Measurements from ENCODE around the gene PYGB.

DNA sequence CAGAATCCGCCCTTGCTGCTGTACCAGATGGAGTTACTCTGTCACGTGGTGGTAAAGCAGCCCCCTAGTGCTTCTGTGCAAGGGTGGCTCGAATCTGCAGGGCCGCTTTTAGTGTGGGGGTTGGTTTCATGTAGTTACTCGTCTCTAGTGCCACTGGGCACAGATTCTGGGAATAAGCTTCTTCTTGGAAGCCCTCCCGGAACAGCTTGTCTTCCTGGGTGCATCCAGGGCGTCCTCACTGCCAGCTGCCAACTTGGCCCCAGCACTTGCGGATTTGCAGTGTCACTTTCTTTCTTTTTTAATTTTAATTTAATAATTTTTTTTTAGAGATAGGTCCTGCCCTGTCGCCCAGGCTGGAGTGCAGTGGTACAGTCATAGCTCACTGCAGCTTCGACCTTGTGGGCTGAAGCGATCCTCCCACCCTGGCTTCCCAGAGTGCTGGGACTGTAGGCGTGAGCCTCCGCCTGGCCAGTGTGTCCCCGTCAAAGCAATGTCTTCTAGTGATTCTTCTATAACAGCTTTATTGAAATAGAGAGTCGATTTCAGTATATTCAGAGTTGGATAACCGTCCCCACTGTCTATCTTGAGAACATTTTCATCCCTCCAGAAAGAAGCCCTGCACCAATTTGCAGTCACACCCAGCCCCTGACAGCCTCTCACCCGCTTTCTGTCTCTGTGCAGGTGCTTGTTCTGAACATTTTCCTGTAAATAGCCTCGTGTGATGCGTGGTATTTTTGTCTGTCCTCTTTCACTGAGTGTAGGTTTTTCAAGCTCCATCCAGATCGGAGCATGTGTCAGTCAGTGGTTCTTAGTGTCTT, 25.9 kb downstream of the PYGB start:
- TF ChIP-seq, protein P1, sequence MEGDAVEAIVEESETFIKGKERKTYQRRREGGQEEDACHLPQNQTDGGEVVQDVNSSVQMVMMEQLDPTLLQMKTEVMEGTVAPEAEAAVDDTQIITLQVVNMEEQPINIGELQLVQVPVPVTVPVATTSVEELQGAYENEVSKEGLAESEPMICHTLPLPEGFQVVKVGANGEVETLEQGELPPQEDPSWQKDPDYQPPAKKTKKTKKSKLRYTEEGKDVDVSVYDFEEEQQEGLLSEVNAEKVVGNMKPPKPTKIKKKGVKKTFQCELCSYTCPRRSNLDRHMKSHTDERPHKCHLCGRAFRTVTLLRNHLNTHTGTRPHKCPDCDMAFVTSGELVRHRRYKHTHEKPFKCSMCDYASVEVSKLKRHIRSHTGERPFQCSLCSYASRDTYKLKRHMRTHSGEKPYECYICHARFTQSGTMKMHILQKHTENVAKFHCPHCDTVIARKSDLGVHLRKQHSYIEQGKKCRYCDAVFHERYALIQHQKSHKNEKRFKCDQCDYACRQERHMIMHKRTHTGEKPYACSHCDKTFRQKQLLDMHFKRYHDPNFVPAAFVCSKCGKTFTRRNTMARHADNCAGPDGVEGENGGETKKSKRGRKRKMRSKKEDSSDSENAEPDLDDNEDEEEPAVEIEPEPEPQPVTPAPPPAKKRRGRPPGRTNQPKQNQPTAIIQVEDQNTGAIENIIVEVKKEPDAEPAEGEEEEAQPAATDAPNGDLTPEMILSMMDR (IDR thresholded peaks at IDR 0.05), result no peak
- TF ChIP-seq ZFX (IDR thresholded peaks at IDR 0.05; ENCODE audit: borderline replicate concordance), result no peak

Data from 22Rv1 (cell line).